ENCODE results near the gene GRK1.

DNA sequence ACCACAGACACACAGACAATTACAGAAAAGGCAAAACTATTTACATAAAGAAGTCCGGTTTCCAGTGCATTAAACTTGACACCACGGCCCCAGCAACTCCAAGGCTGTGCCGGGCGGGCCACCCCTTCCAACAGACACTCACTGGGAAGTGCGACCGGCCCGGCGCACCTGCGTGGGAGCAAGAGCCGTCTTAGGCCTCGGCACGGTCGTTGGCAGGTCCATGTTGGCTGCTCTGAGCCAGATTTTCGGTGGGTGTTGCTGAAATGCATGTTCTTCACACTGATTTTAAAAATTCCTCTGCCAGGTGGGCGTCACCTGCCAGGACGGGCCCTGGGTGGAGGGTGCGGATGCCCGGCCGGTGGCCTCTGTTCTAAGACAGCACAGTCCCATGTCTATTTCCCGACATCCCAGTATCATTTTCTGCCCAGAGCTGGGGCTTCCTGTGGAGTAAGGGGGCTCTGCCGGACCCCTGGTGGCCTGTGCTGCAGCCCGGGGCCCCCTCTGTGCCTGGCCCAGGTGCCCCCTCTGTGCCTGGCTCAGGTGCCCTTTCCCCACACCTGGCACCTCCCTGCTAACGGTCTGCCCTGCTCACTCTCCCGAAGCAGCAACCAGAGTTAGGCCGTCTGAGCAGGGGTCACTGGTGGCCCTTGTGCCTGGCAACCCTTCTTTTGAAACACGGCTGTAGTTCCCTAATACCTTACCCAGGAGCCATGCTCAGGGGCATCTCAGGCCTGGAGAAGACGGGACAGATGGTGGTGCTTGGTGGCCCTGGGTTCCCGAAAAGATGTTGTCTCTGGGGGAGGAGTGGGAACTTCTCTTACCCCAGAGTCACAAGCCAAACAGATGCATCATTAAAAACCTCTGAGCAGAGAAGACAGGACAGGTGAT lies 101.2 kb downstream of the GRK1 start:
- TF ChIP-seq CTCF (conservative IDR thresholded peaks at IDR 0.05) (no peak), EZH2 (IDR thresholded peaks at IDR 0.05; ENCODE audit: low read depth) (no peak)
